Measurements from ENCODE around the gene CLPSL1. TPM values are rescaled to one million over a fixed set of nuclear protein-coding genes. Genes with fewer than 3 reads are reported as not detected.

The CLPSL1 gene
- total RNA-seq, 2 donors from 2014 or later, result not detected

- no peak for ATAC-seq
Observed at GRCh38 chr6:35823601-35824000, 42.8 kb downstream of the CLPSL1 start.

GRCh38 chr6:35824552-35825192 lies 43.9 kb downstream of the CLPSL1 start:
- no peak for ATAC-seq
- Mint-ChIP-seq H3K4me1 (no peaks in the 10 kb centered on the region), H3K27ac (no peak overlapping the region), H3K27me3 (peaks cover 9% of the 10 kb centered on the region), H3K36me3 (ENCODE audit: low read depth) (no peaks in the 10 kb centered on the region), H3K4me3 (no peak overlapping the region)
- no peak for DNase-seq
- H3K9me3 ChIP-seq (ENCODE audit: control insufficient read depth, low read length, poor library complexity, severe bottlenecking), result no peaks in the 10 kb centered on the region

More at GRCh38 chr6:35823601-35824000, 42.8 kb downstream of the CLPSL1 start:
- no peak overlapping the region for H3K27ac Mint-ChIP-seq
- no peak overlapping the region for H3K4me3 Mint-ChIP-seq
- no peaks in the 10 kb centered on the region for H3K36me3 Mint-ChIP-seq (ENCODE audit: low read depth)
- no peaks in the 10 kb centered on the region for H3K9me3 ChIP-seq (ENCODE audit: control insufficient read depth, low read length, poor library complexity, severe bottlenecking)
- DNase-seq, result no peak
- H3K27me3 Mint-ChIP-seq, result peaks cover 18% of the 10 kb centered on the region
- no peaks in the 10 kb centered on the region for H3K4me1 Mint-ChIP-seq

GRCh38 chr6:35829306-35829705 lies 48.5 kb downstream of the CLPSL1 start:
- Mint-ChIP-seq H3K27me3 (peaks cover 5% of the 10 kb centered on the region), H3K4me1 (no peaks in the 10 kb centered on the region), H3K4me3 (no peak overlapping the region), H3K27ac (no peak overlapping the region), H3K36me3 (ENCODE audit: low read depth) (no peaks in the 10 kb centered on the region)
- no peaks in the 10 kb centered on the region for H3K9me3 ChIP-seq (ENCODE audit: control insufficient read depth, low read length, poor library complexity, severe bottlenecking)
- ATAC-seq (no peak), DNase-seq (no peak)

- H3K27me3 Mint-ChIP-seq, result no peaks in the 10 kb centered on the region
- no peak overlapping the region for H3K27ac Mint-ChIP-seq
- no peak overlapping the region for H3K4me3 Mint-ChIP-seq
- H3K9me3 ChIP-seq (ENCODE audit: control insufficient read depth, low read length, poor library complexity, severe bottlenecking), result no peaks in the 10 kb centered on the region
- H3K36me3 Mint-ChIP-seq (ENCODE audit: low read depth), result peaks cover 2% of the 10 kb centered on the region
- H3K4me1 Mint-ChIP-seq, result no peaks in the 10 kb centered on the region
- no peak for DNase-seq
- ATAC-seq, result no peak
Observed at GRCh38 chr6:35831257-35832007, 50.6 kb downstream of the CLPSL1 start.

- no peak for ATAC-seq
- Mint-ChIP-seq H3K4me1 (no peaks in the 10 kb centered on the region), H3K27me3 (no peaks in the 10 kb centered on the region), H3K4me3 (no peak overlapping the region), H3K27ac (no peak overlapping the region), H3K36me3 (ENCODE audit: low read depth) (peaks cover 4% of the 10 kb centered on the region)
- DNase-seq, result no peak
- no peaks in the 10 kb centered on the region for H3K9me3 ChIP-seq (ENCODE audit: control insufficient read depth, low read length, poor library complexity, severe bottlenecking)
Observed at GRCh38 chr6:35833536-35833935, 52.7 kb downstream of the CLPSL1 start.

Other genes starting within 250 kb of the CLPSL1 start
- 10 to 100 TPM; 53.3 to 60.8 TPM for gene FKBP5, start 92.1 kb upstream of the CLPSL1 start, total RNA-seq
- gene ARMC12, start 44.0 kb upstream of the CLPSL1 start, total RNA-seq, result 1 to 10 TPM in 1 of 2 donors, under 1 TPM in 1; 0.78 to 1.2 TPM
- gene CLPSL2, start 4.4 kb upstream of the CLPSL1 start, total RNA-seq, result not detected
- not detected for gene CLPS, start 16.3 kb downstream of the CLPSL1 start, total RNA-seq
- not detected for gene LHFPL5, start 24.3 kb downstream of the CLPSL1 start, total RNA-seq
- 10 to 100 TPM; 44.9 to 46.4 TPM for gene SRPK1, start 140.1 kb downstream of the CLPSL1 start, total RNA-seq
- under 1 TPM in 1 of 2 donors, not detected in 1; 0.37 TPM for gene SLC26A8, start 243.6 kb downstream of the CLPSL1 start, total RNA-seq
- 10 to 100 TPM; 43.7 to 48.1 TPM for gene MAPK14, start 246.8 kb downstream of the CLPSL1 start, total RNA-seq